GM21360 (cell line): ENCODE data around the gene CEP72.

ENCODE experiments used
- ATAC-seq: cut with Tn5 transposase; IDR thresholded peaks from one replicate; pipeline ENCODE4 v1.9.1; 2021; ENCODE audit warnings: mild to moderate bottlenecking, moderate library complexity; ENCODE audit not compliant: unreplicated experiment

Gene CEP72

DNA sequence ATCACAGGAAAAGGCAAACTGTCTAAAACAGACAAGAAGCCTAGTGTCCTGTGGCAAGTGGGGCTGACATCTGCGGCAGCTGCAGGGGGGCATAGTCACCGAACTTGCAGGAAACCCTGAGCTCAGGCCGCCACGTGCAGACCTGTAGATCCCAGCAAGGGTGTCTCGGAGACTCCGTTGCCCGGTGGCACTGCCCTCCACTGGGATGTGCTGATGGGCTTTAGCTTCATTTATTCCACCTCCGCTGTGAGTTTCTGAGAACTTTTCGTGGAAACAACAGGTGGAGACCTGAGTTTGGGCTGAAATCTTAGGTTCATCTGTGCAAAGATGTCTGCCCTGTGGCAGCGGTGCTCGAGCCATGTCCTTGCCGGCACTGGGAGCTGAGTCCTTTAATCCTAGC is 22.1 kb downstream of the CEP72 start:
- ATAC-seq: no peak

- no peak for ATAC-seq
Observed at GRCh38 chr5:635306-636055, 23.3 kb downstream of the CEP72 start.

- no peak for ATAC-seq
Observed at GRCh38 chr5:636951-637350, 24.8 kb downstream of the CEP72 start.

GRCh38 chr5:637581-638450 is 25.7 kb downstream of the CEP72 start:
- ATAC-seq: no peak

GRCh38 chr5:638501-639252 is 26.5 kb downstream of the CEP72 start:
- no peak for ATAC-seq

- ATAC-seq: no peak
Observed at GRCh38 chr5:639253-639530, 27.1 kb downstream of the CEP72 start.

- no peak for ATAC-seq
Observed at GRCh38 chr5:639584-640213, 27.6 kb downstream of the CEP72 start.

- no peak for ATAC-seq
Observed at GRCh38 chr5:640461-641330, 28.6 kb downstream of the CEP72 start.

DNA sequence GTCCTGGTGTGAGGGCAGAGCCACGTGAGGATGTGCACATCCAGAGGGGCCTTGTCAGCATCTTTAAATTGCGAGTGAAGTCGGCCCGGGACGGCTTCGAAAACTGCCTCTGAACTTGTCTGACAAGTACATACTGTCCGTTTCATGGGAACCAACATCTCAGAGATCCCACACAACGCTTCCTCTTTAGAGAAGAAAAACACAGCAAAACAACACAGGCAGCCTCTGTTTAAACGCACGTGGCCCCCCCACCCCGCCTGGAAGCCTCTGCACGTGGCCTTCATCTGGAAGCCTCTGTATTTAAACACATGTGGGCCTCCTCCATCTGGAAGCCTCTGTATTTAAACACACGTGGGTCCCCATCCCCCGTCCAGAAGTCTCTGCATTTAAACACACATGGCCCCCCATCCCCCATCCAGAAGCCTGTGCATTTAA is 29.2 kb downstream of the CEP72 start:
- no peak for ATAC-seq

DNA sequence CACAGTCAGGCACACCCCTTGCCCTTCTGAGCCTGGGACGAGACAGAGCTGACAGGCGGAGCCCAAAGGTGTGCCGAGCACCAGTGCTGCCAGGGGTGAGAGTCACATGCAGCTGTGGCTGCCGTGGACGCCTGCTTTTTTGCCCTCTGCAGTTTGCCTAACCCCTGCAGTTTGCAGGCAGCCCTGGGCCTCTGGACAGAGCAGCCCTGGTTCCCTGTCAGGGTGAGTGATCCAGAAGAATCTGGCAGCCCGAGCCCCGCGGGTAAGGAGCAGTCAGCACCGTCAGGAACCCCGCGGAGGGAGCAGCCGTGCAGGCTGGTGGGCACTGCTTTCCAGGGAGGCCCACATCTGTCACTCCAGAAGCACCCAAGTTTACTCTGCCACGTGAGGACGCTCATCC is 30.3 kb downstream of the CEP72 start:
- ATAC-seq: no peak

DNA sequence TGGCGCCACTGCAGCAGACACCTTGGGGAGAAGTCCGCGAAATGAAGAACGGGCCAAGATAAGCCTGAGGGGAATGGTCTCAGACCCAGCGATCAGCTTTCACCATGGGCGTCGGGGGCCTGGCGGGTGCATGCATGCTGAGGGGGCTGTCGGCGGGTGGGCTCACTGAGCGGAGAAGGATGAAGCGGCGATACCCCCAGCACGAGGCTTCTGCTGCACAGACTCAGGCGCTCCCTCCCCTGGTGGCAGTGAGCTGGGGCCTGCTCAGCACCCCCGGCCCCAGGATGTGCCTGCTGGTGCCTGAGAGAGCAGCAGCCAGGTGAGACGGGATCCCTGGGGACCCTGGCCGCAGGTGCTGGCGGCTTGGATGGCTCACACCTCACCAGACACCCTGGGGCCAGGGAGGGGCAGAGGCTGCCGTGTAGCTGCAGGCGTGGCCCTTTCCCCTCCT is 31.2 kb downstream of the CEP72 start:
- ATAC-seq: no peak

GRCh38 chr5:643811-644271 is 31.7 kb downstream of the CEP72 start:
- no peak for ATAC-seq

- ATAC-seq: no peak
Observed at GRCh38 chr5:644509-644908, 32.4 kb downstream of the CEP72 start.

- ATAC-seq: no peak
Observed at GRCh38 chr5:644971-645370, 32.8 kb downstream of the CEP72 start.

DNA sequence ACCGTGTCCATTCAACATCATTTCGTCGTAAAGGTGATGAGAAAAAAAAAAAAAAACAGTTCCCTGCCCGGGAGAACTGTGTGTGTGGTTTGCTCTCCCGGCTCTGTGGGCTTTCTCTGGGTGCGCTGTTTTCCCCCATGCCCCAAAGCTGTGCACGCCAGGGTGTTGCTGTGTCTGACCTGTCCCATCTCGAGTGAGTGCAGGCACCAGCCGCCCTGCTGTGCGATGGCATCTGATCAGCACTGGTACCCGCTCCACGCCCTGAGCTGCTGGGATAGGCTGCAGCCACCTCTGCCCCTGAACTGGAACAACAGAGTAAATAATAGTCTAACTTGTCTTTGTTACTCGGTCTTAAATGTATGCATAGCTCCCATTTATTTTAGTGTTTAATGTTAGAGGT is 33.3 kb downstream of the CEP72 start:
- ATAC-seq: no peak

DNA sequence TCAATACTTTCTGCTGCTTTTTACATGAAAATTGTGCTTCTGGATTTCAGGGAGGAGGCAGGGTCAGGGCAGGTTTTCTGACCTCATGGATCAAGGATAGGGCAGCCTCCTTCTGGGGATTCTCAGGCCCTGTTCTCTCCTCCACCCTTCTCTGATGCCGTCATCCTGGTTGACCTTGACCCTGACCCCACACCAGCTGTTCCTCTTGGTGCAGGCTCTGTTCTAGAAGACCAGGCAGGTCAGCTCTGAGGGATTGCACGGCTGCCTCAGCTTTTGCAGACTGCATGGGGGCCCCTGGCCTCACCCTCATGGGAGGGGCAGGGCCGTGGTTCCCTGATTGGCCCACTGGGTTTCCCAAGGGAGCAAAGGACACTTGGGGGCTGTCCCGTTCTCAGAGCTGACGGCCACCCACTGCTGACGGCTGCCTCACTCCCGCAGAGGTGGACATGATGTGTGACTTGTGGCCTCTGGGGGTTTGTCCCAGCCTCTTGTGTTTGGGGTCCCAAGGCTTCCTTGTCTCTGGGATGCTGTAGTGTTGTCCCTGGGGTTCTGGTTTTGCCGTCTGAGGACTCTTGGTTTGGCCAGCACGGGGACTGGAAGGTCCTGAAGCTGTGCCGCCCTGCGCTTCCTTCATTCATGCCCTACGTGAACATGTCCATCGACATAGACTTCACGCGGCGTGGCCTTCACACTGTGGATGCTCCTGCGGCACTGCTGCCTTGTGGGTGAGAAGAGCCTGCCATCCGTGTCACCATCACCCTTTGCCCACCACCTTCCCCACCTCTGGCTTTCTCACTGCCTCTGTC is 34.5 kb downstream of the CEP72 start:
- no peak for ATAC-seq

DNA sequence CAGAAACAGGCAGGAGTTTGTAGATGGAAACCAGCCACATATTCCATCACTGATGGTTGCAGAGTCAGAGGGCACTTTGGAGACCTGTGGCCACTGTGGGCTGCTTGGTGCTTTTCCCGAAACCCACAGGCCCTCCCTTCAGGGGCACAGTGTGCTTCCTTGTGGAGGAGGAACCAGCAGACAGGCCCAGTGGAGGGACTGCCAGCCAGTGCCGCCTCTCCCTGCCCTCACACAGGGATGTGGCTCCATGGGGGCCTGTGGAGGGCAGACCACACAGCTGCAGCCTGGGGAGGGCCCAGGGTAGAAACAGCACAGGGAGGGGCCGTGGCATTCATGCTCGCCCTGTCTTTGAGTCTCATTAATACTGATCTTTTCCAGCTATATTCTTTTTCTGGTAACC is 35.2 kb downstream of the CEP72 start:
- no peak for ATAC-seq

GRCh38 chr5:647727-648126 is 35.6 kb downstream of the CEP72 start:
- ATAC-seq: no peak

DNA sequence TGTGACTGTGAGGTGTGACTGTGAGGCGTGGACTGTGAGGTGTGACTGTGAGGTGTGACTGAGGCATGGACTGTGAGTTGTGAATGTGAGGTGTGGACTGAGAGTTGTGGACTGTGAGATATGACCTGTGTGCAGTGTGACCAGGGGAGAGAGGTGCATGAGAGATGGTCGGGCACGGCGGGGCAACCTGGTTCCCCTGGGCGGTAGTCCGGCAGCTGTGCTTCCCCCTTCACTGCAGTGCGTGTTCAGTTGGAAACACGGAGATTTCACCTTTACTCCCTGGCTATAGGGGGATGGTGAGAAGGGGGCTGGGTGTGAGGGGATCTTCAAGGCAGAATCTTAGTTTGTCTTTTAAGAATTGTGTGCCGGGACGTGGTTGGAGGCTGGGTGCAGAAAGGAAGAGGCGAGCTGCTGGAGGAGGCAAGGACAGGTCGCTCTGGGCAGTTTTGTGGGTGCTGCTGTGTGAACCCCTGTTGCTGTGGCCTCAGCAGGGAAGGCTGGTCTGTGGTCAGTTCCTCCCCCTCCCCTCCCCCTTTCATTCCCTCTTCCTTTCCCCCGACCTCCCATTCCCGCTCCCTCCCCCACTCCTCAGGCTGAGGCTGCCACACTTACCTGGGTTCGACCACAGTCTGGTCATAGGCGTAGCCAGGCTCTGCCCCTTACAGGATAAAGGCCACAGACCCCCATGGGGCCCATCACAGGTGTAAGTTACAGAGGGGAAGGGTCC is 39.3 kb downstream of the CEP72 start:
- ATAC-seq: no peak
